Measurements from ENCODE around the gene MDFIC. TPM values are rescaled to one million over a fixed set of nuclear protein-coding genes. Genes with fewer than 3 reads are reported as not detected.

MDFIC gene
- total and polyA plus RNA-seq, 12 donors = 7.6 to 55.7 (median 33.6) TPM

GRCh38 chr7:115042596-115042995 is 120.7 kb downstream of the MDFIC start:
- no peak for TF ChIP-seq CTCF (IDR thresholded peaks at IDR 0.05)
- no peak for ATAC-seq
- Histone ChIP-seq H3K9me3 (no peaks in the 10 kb centered on the region), H3K27me3 (no peaks in the 10 kb centered on the region), H3K27ac (no peak overlapping the region), H3K4me3 (no peak overlapping the region), H3K4me1 (no peaks in the 10 kb centered on the region), H3K36me3 (no peaks in the 10 kb centered on the region)
- DNase-seq = no peak
- 58 to 70% methylated on average over 2 of the region's 2 CpGs for WGBS, 2 donors
- intact Hi-C loops (cut with DNase I) = no loop called here

DNA sequence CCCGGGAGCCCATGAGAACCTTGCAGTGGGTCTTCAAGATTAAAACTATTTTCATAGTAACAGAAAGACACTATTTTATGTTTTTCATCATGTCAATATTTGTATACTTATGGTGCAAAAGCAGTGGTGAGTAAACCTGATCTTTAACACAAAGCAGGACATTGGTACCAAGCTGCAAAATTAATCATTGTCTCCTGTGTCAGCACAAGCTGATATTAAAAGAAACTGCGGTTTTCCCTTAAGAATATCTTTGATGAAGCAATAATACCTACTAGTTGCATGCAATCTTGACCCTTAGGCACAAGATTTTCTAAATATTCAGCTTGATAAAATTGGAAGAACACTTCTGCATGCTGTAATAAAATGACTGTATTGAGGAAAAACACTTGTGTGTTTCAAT is 121.7 kb downstream of the MDFIC start:
- ATAC-seq (no peak), DNase-seq (no peak)
- intact Hi-C loops (cut with DNase I) = no loop called here
- Histone ChIP-seq H3K36me3 (no peaks in the 10 kb centered on the region), H3K4me1 (no peaks in the 10 kb centered on the region), H3K27me3 (no peaks in the 10 kb centered on the region), H3K27ac (no peak overlapping the region), H3K4me3 (no peak overlapping the region), H3K9me3 (no peaks in the 10 kb centered on the region)
- WGBS, 2 donors = 57 to 58% methylated on average over 2 of the region's 2 CpGs
- no peak for TF ChIP-seq CTCF (IDR thresholded peaks at IDR 0.05)

GRCh38 chr7:115044224-115044623 is 122.3 kb downstream of the MDFIC start:
- WGBS, 2 donors = 82 to 84% methylated on average over 3 of the region's 3 CpGs
- DNase-seq (no peak), ATAC-seq (no peak)
- no peaks in the 10 kb centered on the region for H3K4me1 ChIP-seq
- H3K9me3 ChIP-seq = no peaks in the 10 kb centered on the region
- H3K27ac ChIP-seq = no peak overlapping the region
- H3K27me3 ChIP-seq = no peaks in the 10 kb centered on the region
- H3K4me3 ChIP-seq = no peak overlapping the region
- intact Hi-C loops (cut with DNase I) = no loop called here
- TF ChIP-seq CTCF (IDR thresholded peaks at IDR 0.05) = no peak
- H3K36me3 ChIP-seq = no peaks in the 10 kb centered on the region

- Histone ChIP-seq H3K27ac (no peak overlapping the region), H3K9me3 (no peaks in the 10 kb centered on the region), H3K27me3 (no peaks in the 10 kb centered on the region), H3K4me3 (no peak overlapping the region), H3K36me3 (no peaks in the 10 kb centered on the region), H3K4me1 (no peaks in the 10 kb centered on the region)
- DNase-seq = no peak
- TF ChIP-seq CTCF (IDR thresholded peaks at IDR 0.05) = no peak
- WGBS, 2 donors = 68 to 69% methylated on average over 6 of the region's 6 CpGs
- ATAC-seq = no peak
- intact Hi-C loops (cut with DNase I) = no loop called here
Observed at GRCh38 chr7:115047958-115048720, 126.2 kb downstream of the MDFIC start.
